ENCODE measurements around the gene LEPROT.

DNA sequence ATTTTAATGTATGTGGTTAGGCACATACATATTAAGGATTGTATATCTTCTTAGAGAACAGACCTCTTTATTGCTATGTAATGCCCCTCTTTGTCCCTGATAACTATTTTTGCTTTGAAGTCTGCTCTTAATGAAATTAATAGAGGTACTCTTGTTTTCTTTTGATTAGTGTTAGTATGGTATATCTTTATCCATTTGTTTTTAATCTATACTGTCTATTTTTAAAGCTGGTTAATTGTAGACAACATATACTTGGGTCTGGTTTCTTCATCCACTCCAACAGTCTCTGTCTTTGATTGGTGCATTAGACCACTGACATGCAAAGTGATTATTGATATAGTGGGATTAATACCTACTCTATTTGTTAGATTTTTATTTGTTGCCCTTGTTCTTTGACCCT, 36.0 kb downstream of the LEPROT start:
- TF ChIP-seq, protein P1, sequence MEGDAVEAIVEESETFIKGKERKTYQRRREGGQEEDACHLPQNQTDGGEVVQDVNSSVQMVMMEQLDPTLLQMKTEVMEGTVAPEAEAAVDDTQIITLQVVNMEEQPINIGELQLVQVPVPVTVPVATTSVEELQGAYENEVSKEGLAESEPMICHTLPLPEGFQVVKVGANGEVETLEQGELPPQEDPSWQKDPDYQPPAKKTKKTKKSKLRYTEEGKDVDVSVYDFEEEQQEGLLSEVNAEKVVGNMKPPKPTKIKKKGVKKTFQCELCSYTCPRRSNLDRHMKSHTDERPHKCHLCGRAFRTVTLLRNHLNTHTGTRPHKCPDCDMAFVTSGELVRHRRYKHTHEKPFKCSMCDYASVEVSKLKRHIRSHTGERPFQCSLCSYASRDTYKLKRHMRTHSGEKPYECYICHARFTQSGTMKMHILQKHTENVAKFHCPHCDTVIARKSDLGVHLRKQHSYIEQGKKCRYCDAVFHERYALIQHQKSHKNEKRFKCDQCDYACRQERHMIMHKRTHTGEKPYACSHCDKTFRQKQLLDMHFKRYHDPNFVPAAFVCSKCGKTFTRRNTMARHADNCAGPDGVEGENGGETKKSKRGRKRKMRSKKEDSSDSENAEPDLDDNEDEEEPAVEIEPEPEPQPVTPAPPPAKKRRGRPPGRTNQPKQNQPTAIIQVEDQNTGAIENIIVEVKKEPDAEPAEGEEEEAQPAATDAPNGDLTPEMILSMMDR (IDR thresholded peaks at IDR 0.05 in 4 of 5, conservative IDR thresholded peaks at IDR 0.05 in 1 of 5) = no peak
- no peak for TF ChIP-seq POLR2A (IDR thresholded peaks at IDR 0.05)
